Activated T-cell treated with anti-CD3 and anti-CD28 coated beads, Interleukin-2, amount 50 U/mL, for 24 hours (primary cell): Measurements from ENCODE around the gene NAXD.
"Not testable (repeated sequence)": the region's sequence is repeated elsewhere in the genome, so short reads cannot be mapped to it uniquely, and the experiment has no call there.

Experiments
- DNase-seq: peaks from one replicate; pipeline ENCODE4 v3.0.0-alpha.2; 2020
- H3K27ac Mint-ChIP-seq: 2 replicates; pipeline ENCODE4 v1.8.0; 2020; ENCODE audit warnings: mild to moderate bottlenecking, mixed read lengths
- H3K27me3 Mint-ChIP-seq: 2 replicates; pipeline ENCODE4 v1.8.0; 2020; ENCODE audit warnings: mixed read lengths
- H3K36me3 Mint-ChIP-seq: 2 replicates; pipeline ENCODE4 v1.8.0; 2020; ENCODE audit warnings: low read depth, mixed read lengths
- H3K4me1 Mint-ChIP-seq: 2 replicates; pipeline ENCODE4 v1.8.0; 2020; ENCODE audit warnings: low read depth, mixed read lengths
- H3K4me3 Mint-ChIP-seq: 2 replicates; pipeline ENCODE4 v1.8.0; 2020; ENCODE audit warnings: mild to moderate bottlenecking, moderate library complexity, mixed read lengths
- H3K9me3 Mint-ChIP-seq: 2 replicates; pipeline ENCODE4 v1.8.0; 2020; ENCODE audit warnings: mixed read lengths

Gene NAXD

DNA sequence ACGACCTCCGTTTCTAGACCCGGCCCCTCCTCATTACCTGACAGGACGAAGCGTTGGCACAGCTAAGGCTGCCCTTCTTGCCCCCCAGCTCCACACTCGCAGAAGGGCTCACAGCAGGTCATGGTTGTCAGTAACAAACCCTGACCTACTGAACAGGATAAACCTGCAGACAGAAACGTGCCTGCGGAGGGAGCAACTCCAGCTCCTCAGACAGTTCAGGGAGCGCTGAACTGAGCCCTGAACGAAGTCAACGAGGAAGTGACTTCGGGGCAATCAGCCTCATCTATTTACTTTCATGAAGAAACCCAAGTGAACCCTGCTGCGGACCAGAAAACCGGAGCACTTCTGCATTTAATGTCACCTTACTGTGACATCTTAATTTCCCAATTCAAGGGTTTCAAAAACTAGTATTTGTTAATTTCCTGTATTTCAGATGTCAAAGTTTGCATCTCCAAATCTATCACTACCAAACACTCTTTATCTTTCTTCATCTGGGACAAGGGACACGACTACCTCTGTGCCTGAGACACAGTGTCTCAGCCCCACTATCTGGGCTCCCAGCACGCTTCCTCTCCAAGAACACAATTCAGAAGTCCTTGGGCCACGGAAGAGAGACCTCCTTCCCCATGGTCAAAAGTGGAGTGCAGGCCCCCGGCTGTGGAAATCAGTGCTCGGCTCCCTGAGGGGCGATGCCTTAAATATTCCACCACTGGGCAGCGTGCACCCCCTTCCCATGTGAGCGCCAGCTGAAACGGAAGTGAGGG lies 50.3 kb downstream of the NAXD start:
- H3K36me3 Mint-ChIP-seq, result peaks cover 98% of the 10 kb centered on the region
- H3K4me1 Mint-ChIP-seq, result peaks cover 2% of the 10 kb centered on the region
- no peaks in the 10 kb centered on the region for H3K27me3 Mint-ChIP-seq
- H3K27ac Mint-ChIP-seq, result no peak overlapping the region
- H3K4me3 Mint-ChIP-seq, result no peak overlapping the region
- peaks cover 4% of the 10 kb centered on the region for H3K9me3 Mint-ChIP-seq
- no peak for DNase-seq

DNA sequence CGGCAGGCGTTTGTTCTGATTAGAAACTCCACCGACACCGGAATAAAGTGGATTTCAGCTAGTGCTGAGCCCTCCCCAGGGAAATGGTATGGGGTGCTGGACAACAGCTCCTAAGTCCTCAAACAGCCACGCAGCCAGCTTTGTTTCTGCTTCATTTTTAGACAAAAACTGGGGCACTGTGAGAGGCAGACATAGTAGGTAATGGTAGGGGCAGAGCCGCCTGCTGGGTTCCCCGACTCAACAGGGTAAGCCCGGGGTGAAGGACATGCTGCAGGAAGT lies 50.8 kb downstream of the NAXD start:
- no peaks in the 10 kb centered on the region for H3K27me3 Mint-ChIP-seq
- H3K4me3 Mint-ChIP-seq, result no peak overlapping the region
- peaks cover 4% of the 10 kb centered on the region for H3K9me3 Mint-ChIP-seq
- no peak overlapping the region for H3K27ac Mint-ChIP-seq
- peaks cover 7% of the 10 kb centered on the region for H3K4me1 Mint-ChIP-seq
- H3K36me3 Mint-ChIP-seq, result peaks cover 99% of the 10 kb centered on the region
- DNase-seq, result no peak

DNA sequence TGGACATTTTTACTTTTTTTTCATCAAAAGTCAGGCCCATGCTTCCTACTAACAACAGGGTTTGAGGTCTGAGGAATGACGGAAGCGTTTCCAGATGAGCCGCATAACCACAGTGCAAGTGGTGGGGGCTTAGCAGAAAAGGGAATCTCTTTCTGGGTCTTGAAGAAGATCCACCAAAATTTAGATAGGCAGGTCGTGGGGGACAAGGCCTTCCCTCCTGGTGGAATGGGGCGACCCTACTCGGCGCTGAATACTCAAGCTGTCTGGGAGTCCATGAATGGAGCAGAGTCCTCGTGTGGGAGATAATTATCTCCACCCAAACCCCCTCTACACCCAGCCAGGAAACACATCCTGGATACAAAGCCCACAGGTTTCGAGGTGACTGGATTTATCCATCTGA lies 53.7 kb downstream of the NAXD start:
- Mint-ChIP-seq H3K4me3 (no peak overlapping the region), H3K27ac (no peak overlapping the region), H3K36me3 (peaks cover 97% of the 10 kb centered on the region), H3K4me1 (peaks cover 21% of the 10 kb centered on the region), H3K27me3 (no peaks in the 10 kb centered on the region), H3K9me3 (no peaks in the 10 kb centered on the region)
- DNase-seq, result no peak

DNA sequence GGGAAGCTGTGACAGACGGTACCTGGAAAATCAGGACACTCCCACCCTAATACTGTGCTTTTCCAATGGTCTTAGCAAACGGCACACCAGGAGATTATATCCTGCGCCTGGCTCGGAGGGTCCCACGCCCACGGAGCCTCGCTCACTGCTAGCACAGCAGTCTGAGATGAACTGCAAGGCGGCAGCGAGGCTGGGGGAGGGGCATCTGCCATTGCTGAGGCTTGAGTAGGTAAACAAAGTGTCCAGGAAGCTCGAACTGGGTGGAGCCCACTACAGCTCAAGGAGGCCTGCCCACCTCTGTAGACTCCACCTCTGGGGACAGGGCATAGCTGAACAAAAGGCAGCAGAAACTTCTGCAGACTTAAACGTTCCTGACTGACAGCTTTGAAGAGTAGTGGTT lies 54.5 kb downstream of the NAXD start:
- not testable (repeated sequence) for DNase-seq, H3K4me3 Mint-ChIP-seq, H3K9me3 Mint-ChIP-seq, H3K27ac Mint-ChIP-seq, H3K27me3 Mint-ChIP-seq
- Mint-ChIP-seq H3K36me3 (peaks cover 97% of the 10 kb centered on the region), H3K4me1 (peaks cover 22% of the 10 kb centered on the region)

DNA sequence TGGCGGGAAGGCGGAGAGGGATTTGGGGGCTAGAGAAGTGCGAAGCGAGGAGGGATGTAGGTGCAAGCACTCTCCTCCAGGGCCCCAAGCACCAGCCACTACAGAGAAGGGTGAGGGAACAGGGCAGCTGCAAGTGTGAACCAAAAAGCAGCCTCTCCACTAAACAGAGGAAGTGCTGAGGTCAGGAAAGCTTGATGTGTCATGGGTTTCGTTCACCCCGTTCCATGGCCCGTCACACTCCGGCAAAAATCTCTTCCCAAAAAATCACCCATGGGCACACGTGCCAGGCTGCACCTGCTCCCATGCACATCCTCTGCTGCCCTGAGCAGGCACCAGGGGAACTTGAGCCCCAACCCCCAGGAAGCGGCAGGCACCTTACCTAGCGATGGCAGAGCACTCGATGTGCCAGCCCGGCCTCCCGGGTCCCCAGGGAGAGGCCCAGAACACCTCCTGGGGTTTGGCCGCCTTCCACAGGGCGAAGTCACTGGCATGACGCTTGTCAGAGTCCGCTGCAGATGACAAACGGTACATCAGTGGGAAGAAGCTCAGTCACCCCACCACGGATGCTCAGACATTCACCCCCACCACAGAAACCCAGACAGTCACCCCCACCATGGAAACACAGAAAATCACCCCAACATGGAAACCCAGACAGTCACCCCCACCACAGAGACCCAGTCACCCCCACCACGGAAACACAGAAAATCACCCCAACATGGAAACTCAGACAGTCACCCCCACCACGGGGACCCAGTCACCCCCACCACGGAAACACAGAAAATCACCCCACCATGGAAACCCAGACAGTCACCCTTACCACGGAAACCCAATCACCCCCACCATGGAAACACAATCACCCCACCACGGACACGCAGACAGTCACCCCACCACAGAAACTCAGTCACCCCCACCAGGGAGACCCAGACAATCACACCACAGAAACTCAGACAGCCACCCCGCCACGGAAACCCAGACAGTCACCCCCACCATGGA lies 61.5 kb downstream of the NAXD start:
- H3K9me3 Mint-ChIP-seq, result no peaks in the 10 kb centered on the region
- H3K4me3 Mint-ChIP-seq, result no peak overlapping the region
- no peaks in the 10 kb centered on the region for H3K27me3 Mint-ChIP-seq
- H3K4me1 Mint-ChIP-seq, result peaks cover 34% of the 10 kb centered on the region
- peak overlapping the region; percentile 74 for H3K27ac Mint-ChIP-seq
- DNase-seq, result peak; percentile 38
- peaks cover 91% of the 10 kb centered on the region for H3K36me3 Mint-ChIP-seq

DNA sequence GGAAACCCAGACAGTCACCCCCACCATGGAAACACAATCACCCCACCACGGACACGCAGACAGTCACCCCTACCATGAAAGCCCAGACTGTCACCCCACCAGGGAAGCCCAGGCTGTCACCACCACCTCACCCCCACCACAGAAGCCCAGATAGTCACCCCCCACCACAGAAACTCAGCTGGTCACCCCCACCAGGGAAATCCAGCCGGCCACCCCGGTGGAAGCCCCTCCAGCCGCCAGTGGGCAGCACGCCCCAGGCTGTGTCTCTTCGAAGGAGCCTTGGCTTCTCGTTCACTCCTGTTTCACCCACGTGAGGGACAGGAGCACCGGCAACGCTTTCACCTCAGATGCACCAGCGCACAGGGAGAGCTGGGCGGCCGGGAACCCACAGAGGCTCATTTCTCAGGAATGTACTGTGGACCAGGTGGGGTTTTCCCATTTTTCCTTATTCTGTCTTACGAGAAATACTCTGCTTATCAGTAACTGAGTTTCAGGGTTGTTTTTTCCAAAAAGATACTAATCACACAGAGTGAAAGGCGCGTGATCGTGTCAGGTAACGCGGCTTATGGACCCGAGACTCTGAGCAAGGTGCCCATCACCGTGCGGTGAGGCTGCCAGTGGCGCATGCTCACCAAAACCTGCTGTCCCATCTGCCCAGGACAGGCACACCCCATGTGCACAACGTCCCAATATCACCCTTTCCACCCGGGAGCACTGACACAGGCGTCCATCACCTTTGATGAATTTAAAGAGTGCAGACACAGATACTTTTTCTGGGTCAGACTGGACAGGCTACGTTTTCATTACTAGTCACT lies 62.6 kb downstream of the NAXD start:
- no peaks in the 10 kb centered on the region for H3K27me3 Mint-ChIP-seq
- H3K9me3 Mint-ChIP-seq, result no peaks in the 10 kb centered on the region
- peak overlapping the region; percentile 74 for H3K27ac Mint-ChIP-seq
- H3K4me1 Mint-ChIP-seq, result peaks cover 27% of the 10 kb centered on the region
- no peak for DNase-seq
- peaks cover 92% of the 10 kb centered on the region for H3K36me3 Mint-ChIP-seq
- H3K4me3 Mint-ChIP-seq, result no peak overlapping the region

DNA sequence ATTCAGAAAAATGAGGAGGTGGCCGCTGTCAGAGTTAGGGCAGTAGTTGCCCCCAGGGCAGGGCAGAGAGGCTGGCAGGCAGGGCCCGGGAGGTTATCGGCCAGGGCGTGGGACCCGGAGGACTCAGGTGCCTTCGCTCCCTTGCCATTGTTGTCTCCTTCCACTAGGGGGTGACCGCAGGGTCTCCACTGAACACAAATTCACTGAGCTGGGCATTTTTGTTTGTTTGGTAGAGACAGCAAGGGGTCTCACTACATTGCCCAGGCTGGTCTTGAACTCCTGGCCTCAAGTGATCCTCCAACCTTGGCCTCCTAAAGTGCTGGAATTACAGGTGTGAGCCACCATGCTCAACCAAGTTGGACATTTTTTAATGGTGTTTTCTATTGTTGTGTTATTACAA lies 65.5 kb downstream of the NAXD start:
- no peak for DNase-seq
- Mint-ChIP-seq H3K4me3 (no peak overlapping the region), H3K27ac (no peak overlapping the region), H3K36me3 (peaks cover 91% of the 10 kb centered on the region), H3K4me1 (peaks cover 21% of the 10 kb centered on the region), H3K27me3 (no peaks in the 10 kb centered on the region), H3K9me3 (no peaks in the 10 kb centered on the region)

DNA sequence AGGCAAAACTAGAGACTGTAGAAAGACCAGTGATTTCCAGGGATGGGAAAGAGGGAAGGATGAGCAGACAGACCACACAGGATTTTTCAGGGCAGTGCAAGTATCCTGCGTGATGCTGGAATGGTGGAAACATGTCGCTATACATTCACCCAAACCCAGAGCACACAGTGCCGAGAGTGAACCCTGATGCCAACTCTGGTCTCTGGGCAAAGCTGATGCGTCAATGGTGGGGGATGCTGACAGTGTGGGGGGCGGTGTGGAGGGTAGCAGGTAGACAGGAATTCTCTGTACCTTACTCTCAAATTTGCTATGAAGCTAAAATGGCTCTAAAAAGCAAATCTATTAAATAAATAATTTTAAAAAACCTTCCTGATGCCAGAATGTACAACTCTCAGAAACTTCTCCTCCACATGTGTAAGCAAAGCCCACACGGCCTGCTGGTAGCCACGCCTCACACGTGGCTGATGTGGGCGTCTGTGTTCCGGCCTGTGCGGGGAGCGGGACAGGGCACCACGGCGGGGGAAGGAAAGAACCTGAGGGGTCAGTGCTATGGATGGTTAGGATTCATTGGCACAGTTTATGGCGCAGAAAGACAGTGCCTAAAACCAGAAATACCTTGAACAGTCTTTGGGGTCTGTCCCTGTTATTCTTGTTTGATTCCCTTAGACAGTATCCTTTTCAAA lies 66.7 kb downstream of the NAXD start:
- no peak for DNase-seq
- H3K36me3 Mint-ChIP-seq, result peaks cover 91% of the 10 kb centered on the region
- peaks cover 12% of the 10 kb centered on the region for H3K4me1 Mint-ChIP-seq
- no peak overlapping the region for H3K27ac Mint-ChIP-seq
- no peak overlapping the region for H3K4me3 Mint-ChIP-seq
- H3K27me3 Mint-ChIP-seq, result no peaks in the 10 kb centered on the region
- H3K9me3 Mint-ChIP-seq, result no peaks in the 10 kb centered on the region

DNA sequence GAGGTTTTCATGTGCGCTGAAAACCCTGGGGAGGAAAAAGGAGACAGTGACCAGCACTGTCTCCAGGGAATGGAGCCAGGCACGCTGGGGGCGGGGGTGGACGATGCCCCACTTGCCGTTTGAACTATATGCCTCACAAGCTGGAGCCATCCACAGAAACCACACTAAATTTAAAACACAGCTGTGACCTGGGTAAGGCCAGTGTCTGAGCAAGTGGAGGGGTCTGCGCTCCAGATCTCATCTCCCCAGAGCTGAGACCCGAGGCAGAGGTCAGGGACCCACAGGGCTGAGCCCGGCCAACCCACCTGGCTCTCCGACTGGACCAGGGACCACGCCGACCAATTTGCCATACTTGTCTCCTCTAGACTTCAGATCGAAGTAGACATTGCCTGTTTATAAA lies 67.4 kb downstream of the NAXD start:
- H3K27me3 Mint-ChIP-seq, result no peaks in the 10 kb centered on the region
- no peak overlapping the region for H3K4me3 Mint-ChIP-seq
- H3K36me3 Mint-ChIP-seq, result peaks cover 91% of the 10 kb centered on the region
- H3K27ac Mint-ChIP-seq, result no peak overlapping the region
- DNase-seq, result no peak
- no peaks in the 10 kb centered on the region for H3K9me3 Mint-ChIP-seq
- H3K4me1 Mint-ChIP-seq, result peaks cover 10% of the 10 kb centered on the region

DNA sequence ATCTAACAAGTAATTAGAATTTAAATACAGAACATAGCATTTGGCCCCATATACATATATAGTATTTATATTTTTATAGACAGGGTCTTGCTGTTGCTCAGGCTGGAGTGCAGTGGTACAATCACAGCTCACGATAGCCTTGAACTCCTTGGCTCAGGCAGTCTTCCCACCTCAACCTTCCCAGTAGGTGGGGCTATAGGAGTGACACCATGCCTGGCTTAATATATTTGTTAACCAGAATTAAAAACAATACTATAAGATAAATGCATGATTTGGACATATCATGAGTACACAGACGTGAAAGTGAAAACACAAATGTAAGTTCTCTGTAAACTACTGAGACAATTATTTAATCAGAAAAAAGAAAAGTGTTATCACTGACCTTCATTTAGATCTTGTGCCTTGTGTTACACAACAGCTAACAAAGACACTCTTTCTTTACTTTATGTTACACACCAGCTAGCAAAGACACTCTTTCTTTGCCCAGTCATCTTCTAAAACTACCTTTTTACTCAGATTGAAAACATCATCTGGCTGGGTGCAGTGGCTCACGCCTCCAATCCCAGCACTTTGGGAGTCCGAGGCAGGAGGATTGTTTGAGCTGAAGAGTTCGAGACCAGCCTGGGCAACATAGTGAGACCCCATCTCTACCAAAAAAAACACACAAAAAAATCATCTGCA lies 68.0 kb downstream of the NAXD start:
- no peaks in the 10 kb centered on the region for H3K9me3 Mint-ChIP-seq
- no peak for DNase-seq
- H3K27ac Mint-ChIP-seq, result no peak overlapping the region
- H3K36me3 Mint-ChIP-seq, result peaks cover 91% of the 10 kb centered on the region
- H3K4me1 Mint-ChIP-seq, result peaks cover 6% of the 10 kb centered on the region
- H3K27me3 Mint-ChIP-seq, result no peaks in the 10 kb centered on the region
- H3K4me3 Mint-ChIP-seq, result no peak overlapping the region

DNA sequence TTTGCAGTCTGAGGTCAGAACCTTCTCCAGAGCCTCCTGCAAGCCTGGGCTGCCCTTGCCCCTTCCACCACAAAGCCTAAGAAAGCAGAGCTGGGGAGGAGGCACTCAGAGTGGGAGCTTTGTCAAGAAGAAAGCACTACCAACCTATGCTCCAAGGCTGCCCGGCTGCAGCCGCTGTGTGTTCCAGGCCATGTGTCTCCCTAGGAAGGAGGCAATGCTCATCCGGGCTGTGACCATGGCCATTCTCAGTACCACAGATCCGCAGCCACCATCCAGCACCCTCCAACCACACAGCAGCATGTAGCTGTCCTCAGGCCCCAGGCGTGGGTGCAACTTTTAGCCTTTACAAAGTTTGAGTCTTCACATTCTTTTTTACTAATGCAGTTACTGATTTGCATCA lies 68.6 kb downstream of the NAXD start:
- H3K27me3 Mint-ChIP-seq, result no peaks in the 10 kb centered on the region
- H3K4me1 Mint-ChIP-seq, result peaks cover under 1% of the 10 kb centered on the region
- H3K27ac Mint-ChIP-seq, result no peak overlapping the region
- no peak for DNase-seq
- H3K9me3 Mint-ChIP-seq, result no peaks in the 10 kb centered on the region
- H3K4me3 Mint-ChIP-seq, result no peak overlapping the region
- peaks cover 91% of the 10 kb centered on the region for H3K36me3 Mint-ChIP-seq

DNA sequence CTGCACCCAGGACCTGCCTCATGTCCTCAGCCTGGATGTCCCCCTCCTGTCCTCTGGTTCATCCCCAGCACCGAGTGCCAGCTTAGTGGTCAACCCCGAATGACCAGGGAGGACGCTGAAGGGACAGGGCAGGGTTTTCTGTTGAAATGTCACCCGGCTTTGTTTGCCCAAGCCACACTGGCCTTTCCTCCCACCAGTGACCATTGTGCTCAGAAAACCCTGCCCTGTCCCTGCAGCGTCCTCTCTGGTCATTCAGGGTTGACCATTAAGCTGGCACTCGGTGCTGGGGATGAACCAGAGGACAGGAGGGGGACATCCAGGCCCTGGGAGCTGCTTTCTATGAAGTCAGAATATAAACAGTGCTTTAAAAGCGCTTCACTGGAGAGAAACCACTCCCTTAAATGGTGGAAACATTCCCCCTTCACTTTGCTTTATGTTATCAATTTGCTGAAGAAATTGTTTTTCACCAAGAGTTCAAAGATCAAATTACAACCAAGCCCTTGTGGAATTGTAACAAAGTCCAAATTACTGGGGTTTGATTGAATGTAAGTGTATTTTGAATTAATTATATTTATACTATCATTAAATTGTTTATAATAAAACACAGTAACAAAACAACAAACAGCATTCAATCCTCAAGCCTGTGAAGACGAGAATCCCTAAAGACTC lies 69.2 kb downstream of the NAXD start:
- DNase-seq, result no peak
- no peak overlapping the region for H3K27ac Mint-ChIP-seq
- no peak overlapping the region for H3K4me3 Mint-ChIP-seq
- no peaks in the 10 kb centered on the region for H3K9me3 Mint-ChIP-seq
- H3K36me3 Mint-ChIP-seq, result peaks cover 93% of the 10 kb centered on the region
- no peaks in the 10 kb centered on the region for H3K27me3 Mint-ChIP-seq
- H3K4me1 Mint-ChIP-seq, result no peaks in the 10 kb centered on the region

DNA sequence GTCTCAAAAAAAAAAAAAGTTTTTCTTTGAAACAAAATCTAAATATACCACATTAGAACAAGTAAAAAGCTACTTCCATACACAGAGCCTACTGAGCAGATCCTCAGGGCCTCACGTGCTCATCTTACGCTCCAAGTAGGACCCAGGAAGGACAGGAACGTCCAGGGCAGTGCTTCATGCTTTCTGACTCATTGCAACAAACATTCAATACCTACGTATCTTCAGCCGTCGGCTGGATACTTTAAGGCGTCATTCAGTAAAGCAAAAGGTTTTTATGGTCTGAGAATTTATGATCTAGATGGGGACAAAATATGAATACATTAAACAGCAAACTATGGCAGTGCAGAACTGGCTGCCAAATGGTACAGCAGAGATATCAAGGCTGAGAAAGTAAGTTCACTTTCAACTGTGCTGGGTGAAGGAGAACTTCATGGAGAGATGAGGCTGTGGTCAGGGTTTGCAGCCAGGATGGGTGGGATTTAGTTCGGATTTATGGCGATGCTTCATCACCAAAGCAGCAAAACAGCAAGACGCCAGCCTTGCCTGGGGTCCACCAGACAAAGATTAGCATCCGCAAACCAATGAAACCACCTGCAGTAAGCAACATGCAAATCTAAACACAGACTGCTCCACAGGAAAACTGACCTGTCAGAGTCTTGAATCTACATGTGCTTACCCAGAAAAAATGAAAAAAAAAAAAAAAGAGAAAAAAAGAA lies 70.1 kb downstream of the NAXD start:
- Mint-ChIP-seq H3K27me3 (no peaks in the 10 kb centered on the region), H3K27ac (no peak overlapping the region), H3K4me3 (no peak overlapping the region), H3K36me3 (peaks cover 92% of the 10 kb centered on the region), H3K4me1 (no peaks in the 10 kb centered on the region), H3K9me3 (no peaks in the 10 kb centered on the region)
- no peak for DNase-seq
